Activated naive CD4-positive, alpha-beta T cell treated with anti-CD3 and anti-CD28 coated beads, Interleukin-2, amount 50 U/mL, for 72 hours (primary cell): ENCODE measurements around the gene IGF2R. TPM values are rescaled to one million over a fixed set of nuclear protein-coding genes. Genes with fewer than 3 reads are reported as not detected.

Experiments
- ATAC-seq, 2 donors: fragments of 150-1000 bp; cut with Tn5 transposase; 2 replicates each; pipeline ENCODE4 v1.10.0; 2021; ENCODE audit warnings: mild to moderate bottlenecking in 2 of 2, moderate library complexity in 2 of 2
- DNase-seq, 2 donors: peaks; one replicate each; pipeline ENCODE4 v3.0.0; 2021 to 2022; ENCODE audit warnings: low spot score in 2 of 2
- H3K27ac Mint-ChIP-seq, 2 donors: one replicate each; pipeline ENCODE4 v1.8.0; 2022; ENCODE audit warnings: mild to moderate bottlenecking in 2 of 2, mixed read lengths in 2 of 2
- H3K36me3 Mint-ChIP-seq, 2 donors: one replicate each; pipeline ENCODE4 v1.8.0; 2022; ENCODE audit warnings: mixed read lengths in 2 of 2
- H3K9me3 Mint-ChIP-seq, 2 donors: one replicate each; pipeline ENCODE4 v1.8.0; 2022; ENCODE audit warnings: mixed read lengths in 2 of 2
- total RNA-seq, 2 donors: library from RNA; stranded (reverse); gene quantifications; one replicate each; pipeline ENCODE4 v1.2.3, GENCODE V29; 2022

Gene IGF2R
- total RNA-seq, 2 donors from 2014 or later: 73.8 to 105 TPM

DNA sequence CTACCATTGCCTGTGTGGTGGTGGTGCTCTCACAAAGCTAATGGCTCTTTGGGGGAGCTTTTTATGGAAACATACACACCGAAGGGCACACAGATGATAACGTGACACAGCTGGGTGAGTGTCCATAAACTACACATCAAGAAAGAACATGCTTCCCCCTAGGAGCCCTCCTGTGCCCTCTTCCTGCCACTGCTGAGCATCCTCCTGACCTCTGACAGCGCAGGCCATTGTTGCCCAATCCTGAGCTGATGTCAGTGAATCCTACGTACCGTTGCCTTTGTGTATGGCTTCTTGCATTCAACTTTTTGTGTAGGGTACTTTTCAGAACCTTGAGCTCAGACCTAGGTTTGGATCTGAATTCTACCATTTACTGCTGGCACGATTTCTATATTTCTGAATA, 86.9 kb downstream of the IGF2R start:
- ATAC-seq (no peak), DNase-seq (no peak)
- Mint-ChIP-seq H3K36me3 (peaks cover 13 to 22% of the 10 kb centered on the region in 2 donors), H3K9me3 (no peaks in the 10 kb centered on the region), H3K27ac (no peak overlapping the region)

DNA sequence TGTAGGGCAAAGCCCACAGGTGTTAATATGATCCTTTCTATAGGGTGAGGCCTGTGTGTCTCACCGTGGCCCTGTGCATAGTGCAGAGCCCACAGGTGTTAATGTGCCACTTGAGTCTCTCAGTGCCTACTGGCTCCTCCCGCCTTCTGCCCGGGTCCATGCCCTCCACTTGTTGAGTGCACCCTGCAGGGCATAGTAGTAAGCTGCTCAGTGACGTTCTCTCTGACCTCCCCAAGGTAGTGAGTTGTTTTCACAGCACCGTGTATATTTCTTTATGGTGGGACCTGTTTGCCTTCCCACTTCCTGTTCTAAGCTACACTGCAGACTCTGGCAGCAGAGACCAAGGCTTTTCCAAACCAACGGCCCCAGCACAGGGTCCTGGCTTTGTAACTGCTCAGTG, 88.2 kb downstream of the IGF2R start:
- Mint-ChIP-seq H3K27ac (no peak overlapping the region), H3K9me3 (no peaks in the 10 kb centered on the region), H3K36me3 (peaks cover 5 to 15% of the 10 kb centered on the region in 2 donors)
- no peak for ATAC-seq
- DNase-seq: no peak

DNA sequence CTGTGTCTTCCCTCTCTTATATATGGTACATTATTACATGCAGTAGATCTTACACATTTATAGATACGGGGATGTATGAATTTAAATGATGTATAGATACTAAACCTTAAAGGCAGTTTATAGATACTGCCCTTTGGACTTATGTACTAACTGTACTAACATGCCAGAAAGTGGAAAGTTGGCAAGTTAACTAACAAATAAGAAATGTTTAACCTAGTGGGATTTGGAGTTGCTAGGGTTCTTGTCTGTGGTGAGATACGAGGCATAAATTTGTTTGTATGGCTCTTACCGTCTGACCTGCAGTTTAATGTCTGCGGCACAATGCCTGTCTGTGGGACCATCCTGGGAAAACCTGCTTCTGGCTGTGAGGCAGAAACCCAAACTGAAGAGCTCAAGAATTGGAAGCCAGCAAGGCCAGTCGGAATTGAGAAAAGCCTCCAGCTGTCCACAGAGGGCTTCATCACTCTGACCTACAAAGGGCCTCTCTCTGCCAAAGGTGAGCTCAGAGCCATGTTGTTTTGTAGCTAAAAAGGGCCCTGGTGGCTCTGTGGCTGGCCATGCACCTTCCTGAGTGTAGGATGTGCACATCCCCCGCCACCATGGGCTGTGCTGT, 89.8 kb downstream of the IGF2R start:
- no peaks in the 10 kb centered on the region for H3K9me3 Mint-ChIP-seq
- H3K36me3 Mint-ChIP-seq: peaks cover 5 to 19% of the 10 kb centered on the region in 2 donors
- no peak overlapping the region for H3K27ac Mint-ChIP-seq
- ATAC-seq (no peak), DNase-seq (no peak)

DNA sequence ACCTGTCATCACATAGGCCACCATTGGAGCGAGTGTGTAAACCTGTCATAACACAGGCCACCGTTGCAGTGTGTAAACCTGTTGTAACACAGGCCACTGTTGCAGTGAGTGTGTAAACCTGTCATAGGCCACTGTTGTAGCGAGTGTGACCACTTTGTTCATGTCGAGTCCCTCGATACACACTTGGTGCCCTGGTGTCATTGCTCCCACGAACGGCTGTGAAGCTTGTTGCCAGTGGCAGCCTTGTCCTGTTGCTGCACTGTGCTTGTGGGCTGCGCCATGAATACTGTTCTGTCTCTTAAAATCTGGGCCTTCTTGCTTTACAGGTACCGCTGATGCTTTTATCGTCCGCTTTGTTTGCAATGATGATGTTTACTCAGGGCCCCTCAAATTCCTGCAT, 91.3 kb downstream of the IGF2R start:
- Mint-ChIP-seq H3K36me3 (peaks cover 11 to 31% of the 10 kb centered on the region in 2 donors), H3K27ac (no peak overlapping the region), H3K9me3 (no peaks in the 10 kb centered on the region)
- no peak for DNase-seq
- no peak for ATAC-seq

DNA sequence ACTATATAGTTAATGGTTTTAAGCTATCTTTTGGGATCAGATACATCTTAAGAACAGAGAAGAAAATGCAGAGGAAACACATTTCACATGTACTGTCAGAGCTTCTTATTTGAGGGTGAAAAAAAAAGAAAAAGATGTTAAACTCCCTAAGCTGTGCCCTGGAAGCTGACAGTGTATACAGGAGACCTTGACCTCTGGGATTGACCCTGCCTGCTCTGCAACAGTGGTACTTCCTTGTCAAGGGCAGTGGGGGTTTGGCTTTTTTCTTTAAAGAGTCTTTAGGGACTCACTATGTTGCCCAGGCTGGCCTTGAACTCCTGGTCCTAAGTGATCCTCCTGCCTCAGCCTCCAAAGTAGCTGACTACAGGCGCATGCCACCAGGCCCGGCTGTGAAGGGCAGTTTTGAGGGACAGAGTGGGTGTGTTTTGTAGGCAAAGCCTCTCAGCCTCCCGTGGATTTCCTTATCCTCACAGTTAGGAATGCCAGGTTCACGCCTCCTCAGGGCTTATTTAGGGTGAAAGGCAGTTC, 92.1 kb downstream of the IGF2R start:
- Mint-ChIP-seq H3K36me3 (peaks cover 13 to 31% of the 10 kb centered on the region in 2 donors), H3K27ac (no peak overlapping the region), H3K9me3 (no peaks in the 10 kb centered on the region)
- ATAC-seq: no peak
- DNase-seq: no peak

DNA sequence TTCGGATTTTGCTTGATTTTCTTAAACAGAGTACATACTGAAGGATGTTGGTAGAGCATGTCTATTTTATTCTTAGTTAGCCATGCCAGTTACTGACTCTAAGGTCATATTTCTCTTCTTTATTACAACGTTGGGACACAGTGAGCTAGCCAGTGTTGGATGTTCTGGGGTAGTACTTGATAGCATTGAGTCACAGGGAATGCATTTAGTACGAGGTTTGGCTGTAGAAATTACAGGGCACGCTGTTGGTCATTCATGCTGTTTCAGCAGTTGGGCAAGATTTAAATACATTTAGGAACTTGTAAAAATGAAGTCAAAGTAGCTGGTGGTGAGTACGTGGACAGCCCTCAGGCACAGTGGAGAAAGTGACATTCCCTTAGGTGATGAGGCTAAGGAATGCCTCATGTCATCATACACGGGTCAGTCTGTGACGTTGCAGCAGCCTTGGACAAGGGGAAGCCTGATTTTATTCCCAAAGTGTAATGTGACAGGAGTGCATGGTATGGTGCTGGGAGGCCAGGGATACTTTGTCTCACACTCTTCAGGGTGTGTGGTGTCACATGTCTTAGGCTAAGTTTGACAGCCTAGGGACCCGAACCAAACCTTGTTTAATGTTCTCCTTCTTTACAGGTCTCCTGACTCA, 95.0 kb downstream of the IGF2R start:
- H3K9me3 Mint-ChIP-seq: no peaks in the 10 kb centered on the region
- H3K27ac Mint-ChIP-seq: no peak overlapping the region
- DNase-seq (no peak), ATAC-seq (no peak)
- peaks cover 34 to 38% of the 10 kb centered on the region in 2 donors for H3K36me3 Mint-ChIP-seq

DNA sequence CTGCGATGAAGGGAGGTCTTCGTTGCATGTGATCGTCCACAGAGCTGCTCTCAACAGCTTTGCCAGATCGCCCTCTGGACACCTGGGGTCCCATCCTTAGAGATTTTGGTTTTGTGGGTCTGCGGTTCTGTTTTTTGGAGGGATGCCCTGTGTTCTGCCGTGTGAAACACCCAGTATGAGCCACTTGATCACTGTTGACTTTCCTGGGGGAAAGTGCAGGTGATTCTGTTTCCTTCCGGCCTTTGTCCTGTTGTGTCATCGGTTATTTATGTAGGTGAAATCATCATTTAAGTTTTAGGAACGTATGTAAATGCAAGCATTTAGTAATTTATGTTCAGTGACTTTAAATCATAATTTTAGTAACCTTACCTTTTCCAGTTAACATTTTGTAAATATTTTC, 96.3 kb downstream of the IGF2R start:
- Mint-ChIP-seq H3K36me3 (peaks cover 40 to 48% of the 10 kb centered on the region in 2 donors), H3K27ac (peak overlapping the region in 1 of 2 donors; percentile 43), H3K9me3 (no peaks in the 10 kb centered on the region)
- DNase-seq: no peak
- ATAC-seq: no peak

DNA sequence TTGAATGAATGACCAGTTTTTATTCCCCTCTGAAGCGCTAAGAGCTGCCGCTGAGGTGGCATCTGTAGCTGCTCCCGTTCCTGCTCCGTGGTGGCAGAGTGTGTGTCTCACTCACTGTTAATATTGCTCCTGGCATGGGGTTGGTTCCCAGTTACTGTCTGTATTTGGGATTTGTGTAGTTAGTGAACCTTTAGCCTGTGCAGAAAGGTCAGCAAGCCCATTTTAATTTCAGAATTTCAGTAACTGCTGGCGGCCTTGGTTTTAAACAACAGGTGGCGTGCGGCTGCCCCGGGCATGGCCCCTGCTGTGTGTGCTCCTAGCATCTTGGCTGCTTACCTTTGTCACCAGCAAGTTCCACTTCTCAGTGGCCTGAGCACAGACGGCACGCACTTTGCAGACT, 98.7 kb downstream of the IGF2R start:
- Mint-ChIP-seq H3K36me3 (peaks cover 33 to 54% of the 10 kb centered on the region in 2 donors), H3K27ac (peak overlapping the region; percentile 26 to 89), H3K9me3 (no peaks in the 10 kb centered on the region)
- DNase-seq (no peak), ATAC-seq (no peak)

DNA sequence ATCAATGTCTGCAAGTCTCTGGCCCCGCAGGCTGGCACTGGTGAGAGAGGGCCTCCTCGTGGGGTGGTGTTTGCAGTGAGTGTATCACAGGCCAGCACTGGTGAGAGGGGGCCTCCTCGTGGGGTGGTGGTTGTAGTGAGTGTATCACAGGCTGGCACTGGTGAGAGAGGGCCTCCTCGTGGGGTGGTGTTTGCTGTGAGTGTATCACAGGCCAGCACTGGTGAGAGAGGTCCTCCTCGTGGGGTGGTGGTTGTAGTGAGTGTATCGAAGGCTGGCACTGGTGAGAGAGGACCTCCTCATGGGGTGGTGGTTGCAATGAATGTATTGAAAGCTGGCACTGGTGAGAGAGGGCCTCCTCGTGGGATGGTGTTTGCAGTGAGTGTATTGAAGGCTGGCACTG, 99.5 kb downstream of the IGF2R start:
- H3K9me3 Mint-ChIP-seq: no peaks in the 10 kb centered on the region
- DNase-seq (no peak), ATAC-seq (no peak)
- peaks cover 40 to 62% of the 10 kb centered on the region in 2 donors for H3K36me3 Mint-ChIP-seq
- H3K27ac Mint-ChIP-seq: peak overlapping the region; percentile 16 to 34

DNA sequence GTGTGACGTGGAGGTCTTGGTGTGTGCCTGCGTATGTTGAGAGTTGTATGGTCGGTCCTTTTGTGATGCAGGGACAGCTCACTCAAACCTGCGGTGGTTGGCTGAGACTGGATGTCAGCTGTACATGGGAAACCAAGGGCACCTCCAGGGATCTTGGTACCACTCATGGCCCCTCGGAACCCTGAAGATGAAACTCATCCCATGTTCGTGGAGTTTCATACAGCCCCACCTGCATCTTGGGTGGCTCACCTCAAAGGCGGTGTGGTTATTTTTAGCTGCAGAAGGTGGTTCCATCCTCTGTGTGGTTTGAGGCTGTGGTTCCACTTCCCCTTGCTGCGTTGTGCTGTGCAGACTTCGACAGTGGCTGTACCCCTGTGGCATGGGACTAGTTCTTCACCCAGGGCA, 100.2 kb downstream of the IGF2R start:
- peaks cover 40 to 67% of the 10 kb centered on the region in 2 donors for H3K36me3 Mint-ChIP-seq
- H3K27ac Mint-ChIP-seq: peak overlapping the region in 1 of 2 donors; percentile 16
- no peaks in the 10 kb centered on the region for H3K9me3 Mint-ChIP-seq
- ATAC-seq: peak; percentile 55 to 67
- no peak for DNase-seq

DNA sequence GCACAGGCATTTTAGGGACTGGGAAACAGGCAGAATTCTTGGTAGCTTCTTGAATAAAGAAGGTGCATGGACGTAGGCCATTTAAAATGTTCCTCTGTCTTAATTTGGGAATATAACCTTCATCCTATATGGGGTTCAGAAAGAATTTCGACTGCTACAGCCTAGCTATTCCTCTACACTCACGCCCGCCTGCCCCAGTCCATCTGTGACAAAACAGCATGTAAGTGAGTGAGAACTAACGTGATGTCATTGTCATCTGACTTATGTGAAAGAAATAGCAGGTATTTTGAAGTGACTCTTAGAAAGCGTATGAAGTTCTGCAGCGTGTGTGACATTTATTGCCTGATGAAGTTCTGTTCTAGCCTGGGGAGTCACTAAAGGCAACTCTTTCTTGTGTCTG, 100.6 kb downstream of the IGF2R start:
- ATAC-seq (peak in 1 of 2 donors; percentile 10), DNase-seq (no peak)
- Mint-ChIP-seq H3K9me3 (no peaks in the 10 kb centered on the region), H3K27ac (peak overlapping the region; percentile 16 to 62), H3K36me3 (peaks cover 39 to 67% of the 10 kb centered on the region in 2 donors)

DNA sequence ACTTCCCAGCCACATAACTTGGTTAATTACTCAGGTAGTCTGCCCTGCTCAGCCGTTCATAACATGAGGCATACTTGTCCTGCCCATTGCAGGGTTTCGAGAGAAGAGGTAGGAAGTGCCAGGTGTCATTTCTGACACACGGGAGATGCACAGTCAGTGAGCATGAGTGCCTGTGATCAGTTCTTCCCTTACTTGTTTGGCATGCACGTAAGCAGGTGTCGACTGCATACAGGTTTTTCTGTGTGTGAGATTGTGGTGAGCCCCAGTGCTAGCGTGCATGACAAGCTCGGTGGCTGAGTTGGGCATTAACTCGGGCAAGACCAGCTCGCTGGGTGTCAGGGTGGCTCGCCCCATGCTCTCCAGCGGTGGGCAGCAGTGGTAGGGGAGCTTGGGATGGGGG, 101.5 kb downstream of the IGF2R start:
- ATAC-seq: no peak
- no peak for DNase-seq
- H3K27ac Mint-ChIP-seq: peak overlapping the region; percentile 73
- H3K36me3 Mint-ChIP-seq: peaks cover 33 to 59% of the 10 kb centered on the region in 2 donors
- no peaks in the 10 kb centered on the region for H3K9me3 Mint-ChIP-seq

DNA sequence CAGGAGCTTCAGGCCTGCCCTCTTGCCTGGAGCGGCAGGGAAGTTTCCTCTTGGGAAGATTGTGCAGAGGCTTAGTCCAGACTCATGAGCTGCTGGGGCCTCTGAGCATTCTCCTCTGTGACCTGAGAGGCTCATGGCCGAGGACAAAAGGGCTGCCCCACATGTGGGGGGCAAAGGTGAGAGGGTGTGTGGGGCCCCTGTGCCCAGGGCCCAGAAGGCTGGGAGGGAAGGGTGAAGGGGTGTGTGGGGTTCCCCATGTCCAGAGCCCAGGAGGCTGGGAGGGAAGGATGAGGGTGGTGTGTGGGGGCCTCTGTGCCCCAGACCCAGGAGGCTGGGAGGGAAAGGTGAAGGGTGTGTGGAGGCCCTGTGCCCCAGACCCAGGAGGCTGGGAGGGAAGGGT, 101.9 kb downstream of the IGF2R start:
- no peak for ATAC-seq
- peak overlapping the region; percentile 73 for H3K27ac Mint-ChIP-seq
- H3K9me3 Mint-ChIP-seq: no peaks in the 10 kb centered on the region
- DNase-seq: no peak
- peaks cover 33 to 59% of the 10 kb centered on the region in 2 donors for H3K36me3 Mint-ChIP-seq

DNA sequence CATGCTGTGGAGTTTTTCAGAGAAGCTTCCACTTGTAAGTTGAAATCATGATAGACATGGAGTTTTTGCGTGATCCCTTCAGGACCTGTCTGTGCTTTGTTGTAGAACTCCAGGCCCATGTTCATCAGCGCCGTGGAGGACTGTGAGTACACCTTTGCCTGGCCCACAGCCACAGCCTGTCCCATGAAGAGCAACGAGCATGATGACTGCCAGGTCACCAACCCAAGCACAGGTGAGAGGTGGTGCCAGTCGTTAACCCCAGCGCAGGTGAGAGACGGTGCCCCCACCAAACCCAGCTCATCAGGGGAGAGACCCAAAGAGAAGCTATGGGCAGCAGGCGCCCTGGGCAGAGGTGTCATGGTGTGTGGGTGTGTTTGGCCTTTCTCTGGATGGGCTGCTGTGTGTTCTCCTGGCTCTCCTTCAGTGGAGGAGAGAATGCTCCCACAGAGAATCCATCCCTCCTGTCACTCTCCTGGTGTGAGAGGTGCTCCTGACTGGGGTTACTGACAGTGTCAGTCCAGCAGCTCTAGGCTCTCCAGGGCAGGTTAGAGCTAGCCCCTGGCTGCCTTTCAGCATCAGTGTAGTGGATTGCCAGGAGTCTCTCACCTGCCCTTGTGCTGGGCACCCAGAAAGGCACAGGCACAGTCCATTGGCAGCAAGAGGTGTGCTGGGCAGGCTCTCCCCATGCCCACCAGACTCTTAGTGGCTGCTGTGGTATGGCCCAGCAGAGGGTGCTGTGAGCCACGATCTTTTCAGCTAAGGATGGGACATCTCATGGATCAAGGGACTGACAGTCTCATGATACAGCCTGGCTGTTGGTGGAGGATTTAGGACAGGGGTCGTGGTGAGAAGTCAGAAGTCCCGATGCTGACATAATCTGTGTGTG, 103.2 kb downstream of the IGF2R start:
- peaks cover 41 to 53% of the 10 kb centered on the region in 2 donors for H3K36me3 Mint-ChIP-seq
- DNase-seq (no peak), ATAC-seq (no peak)
- H3K9me3 Mint-ChIP-seq: no peaks in the 10 kb centered on the region
- peak overlapping the region; percentile 37 to 79 for H3K27ac Mint-ChIP-seq

DNA sequence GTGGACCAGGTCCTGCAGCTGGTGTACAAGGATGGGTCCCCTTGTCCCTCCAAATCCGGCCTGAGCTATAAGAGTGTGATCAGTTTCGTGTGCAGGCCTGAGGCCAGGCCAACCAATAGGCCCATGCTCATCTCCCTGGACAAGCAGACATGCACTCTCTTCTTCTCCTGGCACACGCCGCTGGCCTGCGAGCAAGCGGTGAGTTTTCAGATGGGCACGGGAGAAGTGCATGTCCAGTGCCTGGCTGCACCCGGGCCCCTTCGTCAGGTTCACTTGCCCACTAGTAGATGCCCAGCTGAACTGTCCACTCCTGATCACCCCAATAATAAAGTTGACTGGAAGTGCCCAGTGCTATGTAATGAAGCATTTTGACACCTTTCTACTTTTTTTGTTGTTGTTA, 104.4 kb downstream of the IGF2R start:
- DNase-seq (no peak), ATAC-seq (no peak)
- peaks cover 34 to 44% of the 10 kb centered on the region in 2 donors for H3K36me3 Mint-ChIP-seq
- H3K27ac Mint-ChIP-seq: no peak overlapping the region
- no peaks in the 10 kb centered on the region for H3K9me3 Mint-ChIP-seq

DNA sequence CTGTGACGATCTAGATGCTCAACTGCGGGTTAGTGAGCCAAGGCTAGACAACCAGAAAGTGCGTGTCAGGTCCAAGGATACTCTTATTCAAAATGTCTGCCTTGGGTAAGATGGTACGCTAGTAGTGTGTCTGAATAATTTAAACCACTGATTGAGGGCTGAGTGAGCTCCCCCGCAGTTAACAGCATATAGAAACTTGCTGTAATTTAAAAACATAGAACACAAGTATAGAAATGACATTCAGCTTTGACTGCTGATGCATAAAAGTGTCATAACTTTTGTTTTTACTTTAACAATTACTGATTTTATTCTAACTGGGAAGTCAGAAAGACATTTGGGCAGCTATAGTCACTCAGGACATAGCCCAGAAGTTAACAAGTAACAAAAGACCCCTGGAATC, 107.1 kb downstream of the IGF2R start:
- Mint-ChIP-seq H3K9me3 (no peaks in the 10 kb centered on the region), H3K36me3 (peaks cover 26 to 31% of the 10 kb centered on the region in 2 donors), H3K27ac (peak overlapping the region; percentile 23 to 26)
- ATAC-seq (peak in 1 of 2 donors; percentile 75), DNase-seq (no peak)

DNA sequence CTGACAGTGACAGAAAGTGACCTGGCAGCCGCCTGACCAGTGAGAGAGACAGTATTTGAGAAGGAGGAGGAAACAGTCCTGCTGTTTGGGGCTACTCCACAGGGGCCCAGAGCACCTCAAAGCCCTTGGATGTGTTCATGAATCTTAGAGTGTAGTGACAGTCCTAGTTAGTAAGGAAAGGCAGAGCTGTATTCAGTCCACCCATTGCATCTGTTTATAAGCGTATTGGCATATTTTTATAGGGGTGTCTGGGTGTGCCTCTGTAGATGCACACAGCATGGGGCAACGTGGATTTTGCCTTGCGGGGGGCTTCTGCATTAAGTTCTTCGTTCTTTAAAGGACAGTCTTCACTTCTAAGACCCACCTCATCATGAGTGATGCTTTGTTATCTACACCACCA, 108.1 kb downstream of the IGF2R start:
- ATAC-seq: no peak
- H3K9me3 Mint-ChIP-seq: no peaks in the 10 kb centered on the region
- peak overlapping the region; percentile 7 to 23 for H3K27ac Mint-ChIP-seq
- peaks cover 25 to 26% of the 10 kb centered on the region in 2 donors for H3K36me3 Mint-ChIP-seq
- DNase-seq: no peak
